ENCODE measurements around the gene ATXN7L3. TPM values are rescaled to one million over a fixed set of nuclear protein-coding genes. Genes with fewer than 3 reads are reported as not detected.

Gene ATXN7L3
- total and polyA plus RNA-seq, 9 of the 15 experiments (the other 6 are each of a cell fraction or from before 2014, with no cell fraction given): 0.62 to 66.1 (median 33.2) TPM

- no peak overlapping the region for H3K27ac ChIP-seq (ENCODE audit: extremely low read depth, low read depth, low read length)
- intact Hi-C loops (cut with micrococcal nuclease) (no loop called here), in situ Hi-C loops (cut with MboI) (no loop called here)
- BruUV-seq (replicated peaks): no TSS peak
- no peaks in the 10 kb centered on the region for H3K36me3 ChIP-seq (ENCODE audit: control insufficient read depth, insufficient read depth, low read length)
- no peaks in the 10 kb centered on the region for H3K9me1 ChIP-seq (ENCODE audit: control insufficient read depth, insufficient read depth, low read length)
- no peaks in the 10 kb centered on the region for H4K20me1 ChIP-seq (replicated peaks; ENCODE audit: control insufficient read depth, insufficient read depth, low read length)
- no peak overlapping the region for H3K4me3 ChIP-seq
- H3K79me2 ChIP-seq (ENCODE audit: control insufficient read depth, insufficient read depth, low read length): no peaks in the 10 kb centered on the region
- no peak overlapping the region for H2AFZ ChIP-seq (ENCODE audit: low read depth, low read length)
- peak; percentile 44; the same call in 2 of the 3 replicates for ATAC-seq
- TF ChIP-seq BCOR (IDR thresholded peaks at IDR 0.05) (peak; percentile 55; the same call in 1 of the 2 replicates), CHCHD3 (CRISPR knock-in tag; IDR thresholded peaks at IDR 0.05) (no peak), TAL1 (IDR thresholded peaks at IDR 0.05) (0 out of 2 replicates have a peak, but pooled peaks have one; percentile 15), RBM25 (IDR thresholded peaks at IDR 0.05; ENCODE audit: low read depth, low read length, severe bottlenecking) (peak; percentile 20), E2F8 (IDR thresholded peaks at IDR 0.05; ENCODE audit: low read depth, partially characterized antibody) (no peak), ZNF444 (CRISPR knock-in tag; IDR thresholded peaks at IDR 0.05) (no peak), ARID1B (IDR thresholded peaks at IDR 0.05) (0 out of 2 replicates have a peak, but pooled peaks have one; percentile 8), HNRNPK (IDR thresholded peaks at IDR 0.05; ENCODE audit: low read depth, low read length, poor library complexity, severe bottlenecking) (no peak), NFIC (IDR thresholded peaks at IDR 0.05) (peak; percentile 47; the same call in 1 of the 2 replicates), ESRRA (IDR thresholded peaks at IDR 0.05; ENCODE audit: borderline replicate concordance, low read depth) (peak; percentile 75; the same call in 1 of the 2 replicates), ADNP (tag; IDR thresholded peaks at IDR 0.05) (peak; percentile 59; the same call in 1 of the 2 replicates), KDM1A (IDR thresholded peaks at IDR 0.05) (0 out of 4 replicates have a peak, but pooled peaks of 1 of the 2 experiments have one; percentile 27), RCOR1 (IDR thresholded peaks at IDR 0.05; ENCODE audit: borderline replicate concordance in 1 of 2, low read depth in 2 of 2, low read length in 2 of 2) (0 out of 4 replicates have a peak, but pooled peaks of 1 of the 2 experiments have one; percentile 54)
- no peaks in the 10 kb centered on the region for H3K27me3 ChIP-seq (ENCODE audit: control insufficient read depth in 2 of 2, insufficient read depth in 2 of 2, low read length in 2 of 2)
- peaks cover 6 to 16% of the 10 kb centered on the region in 2 experiments; a peak in 2 of 5 replicates for H3K4me1 ChIP-seq (replicated peaks in 1 of 2; ENCODE audit: control insufficient read depth in 2 of 2, insufficient read depth in 2 of 2, low read length in 2 of 2)
- H3K4me2 ChIP-seq (ENCODE audit: insufficient read depth, low read length): no peak overlapping the region
- ChIA-PET POLR2A (interaction anchor here (0.7 to 1.7 kb wide), 2 partner anchors 11 to 17 kb away, joined by 3 to 4 read pairs; partner anchors contain the start of gene UBTF), CTCF (ENCODE audit: low intra/inter-chr PET ratio) (no interaction called here)
- WGBS (ENCODE audit: insufficient coverage, low coverage, missing lambda C conversion rate): 3% methylated on average over 5 of the region's 5 CpGs
- DNase-seq (ENCODE audit: extremely low read depth in 1 of 4, low spot score in 3 of 4): peak in 2 of 4 experiments; percentile 44 to 47
- peak; percentile 29 for FAIRE-seq
- 0 out of 4 replicates have a peak overlapping the region, but pooled peaks of 1 of the 2 experiments have one; percentile 16 for H3K9ac ChIP-seq (ENCODE audit: insufficient read depth in 1 of 2, low read depth in 2 of 2, low read length in 2 of 2)
- no peaks in the 10 kb centered on the region for H3K9me3 ChIP-seq (replicated peaks; ENCODE audit: control insufficient read depth, insufficient read depth, low read depth, low read length)
Observed at GRCh38 chr17:44236444-44236991, 36.8 kb upstream of the ATXN7L3 start.

Data from K562 (cell line).